A673 (cell line): Measurements from ENCODE around the gene KRTAP10-10. TPM values are rescaled to one million over a fixed set of nuclear protein-coding genes. Genes with fewer than 3 reads are reported as not detected.

Experiments used
- BruUV-seq: library from RNA; stranded (reverse); fragments of 400-500 nt; replicated peaks from 2 replicates; lab custom pipeline; 2021; lab: Mats Ljungman, UMichigan
- CTCF ChIA-PET: fragments of 300-600 bp; sonication (Branson Sonifier 250); formaldehyde crosslinking; loops from one replicate; lab custom pipeline; 2022; ENCODE audit warnings: antibody characterized with exemption; lab: Charles Lee
- POLR2A ChIA-PET: fragments of 300-600 bp; sonication (Branson Sonifier 250); formaldehyde crosslinking; loops from one replicate; lab custom pipeline; 2022; ENCODE audit warnings: antibody characterized with exemption; ENCODE audit not compliant: low non-redundant PET; lab: Charles Lee
- DNase-seq: peaks from one replicate; pipeline ENCODE4 v3.0.0-alpha.2; 2015; ENCODE audit warnings: low spot score
- H3K27ac ChIP-seq: fragments of 200-600 bp; sonication (generic); 2 replicates; pipeline ENCODE4 v1.5.1; 2016; ENCODE audit warnings: mixed run types, low read depth, mild to moderate bottlenecking, mixed read lengths, antibody characterized with exemption, low read length; ENCODE audit not compliant: poor library complexity, severe bottlenecking
- H3K27me3 ChIP-seq: fragments of 200-600 bp; sonication (generic); replicated peaks from 2 replicates; pipeline ENCODE4 v1.6.1; 2017; ENCODE audit warnings: mixed run types, low read depth, mild to moderate bottlenecking, mixed read lengths, antibody characterized with exemption, low read length; ENCODE audit not compliant: insufficient read depth, poor library complexity
- H3K36me3 ChIP-seq: fragments of 200-600 bp; sonication (generic); 2 replicates; pipeline ENCODE4 v1.6.1; 2016; ENCODE audit warnings: mixed run types, mild to moderate bottlenecking, mixed read lengths, antibody characterized with exemption, low read length; ENCODE audit not compliant: insufficient read depth, poor library complexity, severe bottlenecking
- H3K4me1 ChIP-seq: fragments of 200-600 bp; sonication (generic); 2 replicates; pipeline ENCODE4 v1.6.1; 2017; ENCODE audit warnings: mixed run types, mild to moderate bottlenecking, mixed read lengths, antibody characterized with exemption, low read length; ENCODE audit not compliant: insufficient read depth, poor library complexity, severe bottlenecking
- H3K4me3 ChIP-seq: fragments of 200-600 bp; sonication (generic); 2 replicates; pipeline ENCODE4 v1.5.1; 2016; ENCODE audit warnings: low read depth, mixed run types, mild to moderate bottlenecking, mixed read lengths, low read length; ENCODE audit not compliant: poor library complexity, severe bottlenecking
- H3K9me3 ChIP-seq: fragments of 200-600 bp; sonication (generic); 2 replicates; pipeline ENCODE4 v1.6.1; 2016; ENCODE audit warnings: mixed run types, low read depth, mild to moderate bottlenecking, mixed read lengths, antibody characterized with exemption, low read length; ENCODE audit not compliant: poor library complexity, severe bottlenecking
- CTCF ChIP-seq: fragments of 300-800, 200-600 bp; sonication (generic); conservative IDR thresholded peaks from 2 replicates; pipeline ENCODE4 v1.5.1; 2017; ENCODE audit warnings: low read depth, mild to moderate bottlenecking, antibody characterized with exemption, low read length, moderate library complexity, mixed read lengths
- EZH2 ChIP-seq: fragments of 200-600 bp; sonication (generic); IDR thresholded peaks from 2 replicates; pipeline ENCODE4 v1.6.1; 2017; ENCODE audit warnings: borderline replicate concordance, low read depth, mild to moderate bottlenecking, mixed read lengths, antibody characterized with exemption, low read length; ENCODE audit not compliant: poor library complexity, severe bottlenecking
- intact Hi-C: fragments of 100-400 bp; cut with micrococcal nuclease; formaldehyde crosslinking; loops from one replicate; pipeline ENCODE4 v1.10.0; 2022; ENCODE audit not compliant: unreplicated experiment
- total RNA-seq: library from RNA; stranded (reverse); gene quantifications from 2 replicates; pipeline ENCODE4 v1.2.3, GENCODE V29; 2021

Gene KRTAP10-10
- total RNA-seq, 1 experiment from 2014 or later, result not detected

- CTCF ChIA-PET, result no interaction called here
Measured at GRCh38 chr21:44664691-44665090, 27.5 kb downstream of the KRTAP10-10 start.

GRCh38 chr21:44666401-44667320, 29.5 kb downstream of the KRTAP10-10 start, which contains the start of gene KRTAP12-2:
KRTAP12-2 (minus strand) TSS chr21:44666927; CDS start chr21:44666886, 41 bp downstream.
- peaks cover 16% of the 10 kb centered on the region for H3K9me3 ChIP-seq
- H3K27ac ChIP-seq, result no peak within 1 kb of the TSS
- no peaks in the 10 kb centered on the region for H3K36me3 ChIP-seq
- ChIA-PET POLR2A (no interaction called here), CTCF (no interaction called here)
- H3K4me3 ChIP-seq, result no peak within 1 kb of the TSS
- intact Hi-C loops, result no loop called here
- no peaks in the 10 kb centered on the region for H3K4me1 ChIP-seq
- DNase-seq, result no peak
- TF ChIP-seq EZH2, result no peak
- no peak for TF ChIP-seq CTCF
- no peaks in the 10 kb centered on the region for H3K27me3 ChIP-seq
- no TSS peak for BruUV-seq

More at GRCh38 chr21:44664691-44665090, 27.5 kb downstream of the KRTAP10-10 start:
- no peaks in the 10 kb centered on the region for H3K4me1 ChIP-seq
- peaks cover 4% of the 10 kb centered on the region for H3K9me3 ChIP-seq
- DNase-seq, result no peak
- H3K27ac ChIP-seq, result no peak overlapping the region
- BruUV-seq, result no TSS peak
- no peaks in the 10 kb centered on the region for H3K27me3 ChIP-seq
- TF ChIP-seq CTCF (no peak), EZH2 (no peak)
- H3K4me3 ChIP-seq, result no peak overlapping the region
- no peaks in the 10 kb centered on the region for H3K36me3 ChIP-seq
- intact Hi-C loops, result no loop called here
- POLR2A ChIA-PET, result no interaction called here

GRCh38 chr21:44667612-44668011, 30.5 kb downstream of the KRTAP10-10 start:
- DNase-seq, result no peak
- no peak overlapping the region for H3K4me3 ChIP-seq
- TF ChIP-seq CTCF (no peak), EZH2 (no peak)
- intact Hi-C loops, result no loop called here
- H3K27ac ChIP-seq, result no peak overlapping the region
- H3K4me1 ChIP-seq, result no peaks in the 10 kb centered on the region
- no TSS peak for BruUV-seq
- POLR2A ChIA-PET, result no interaction called here
- CTCF ChIA-PET, result no interaction called here
- H3K9me3 ChIP-seq, result peaks cover 18% of the 10 kb centered on the region
- no peaks in the 10 kb centered on the region for H3K36me3 ChIP-seq
- no peaks in the 10 kb centered on the region for H3K27me3 ChIP-seq
